Occipital lobe (tissue), 2 donors: ENCODE results near the gene SH3PXD2B. TPM values are rescaled to one million over a fixed set of nuclear protein-coding genes. Genes with fewer than 3 reads are reported as not detected.
"Not testable (repeated sequence)": the region's sequence is repeated elsewhere in the genome, so short reads cannot be mapped to it uniquely, and the experiment has no call there.

Experiments used
- DNase-seq: peaks from one replicate; lab custom pipeline; 2025; lab: John Stamatoyannopoulos, UW
- total RNA-seq: library from RNA; depleted of rRNA; stranded (reverse); fragments of >200 nt; gene quantifications from one replicate; pipeline ENCODE4 v1.2.3, GENCODE V29; 2014

The SH3PXD2B gene
- total RNA-seq, 1 donor from 2014 or later: 17.6 TPM

GRCh38 chr5:172485511-172486202, 31.3 kb upstream of the SH3PXD2B start:
- DNase-seq: no peak

- no peak for DNase-seq
Observed at GRCh38 chr5:172484664-172485063, 30.3 kb upstream of the SH3PXD2B start.

GRCh38 chr5:172482156-172483020, 28.1 kb upstream of the SH3PXD2B start:
- DNase-seq: no peak

GRCh38 chr5:172481011-172481800, 26.9 kb upstream of the SH3PXD2B start:
- DNase-seq: no peak

GRCh38 chr5:172479784-172480115, 25.4 kb upstream of the SH3PXD2B start:
- no peak for DNase-seq

- DNase-seq: peak; percentile 64
Observed at GRCh38 chr5:172479034-172479783, 24.9 kb upstream of the SH3PXD2B start.

GRCh38 chr5:172478695-172479033, 24.3 kb upstream of the SH3PXD2B start:
- DNase-seq: not testable (repeated sequence)

GRCh38 chr5:172478256-172478655, 23.9 kb upstream of the SH3PXD2B start:
- DNase-seq: no peak

- no peak for DNase-seq
Observed at GRCh38 chr5:172477466-172477865, 23.1 kb upstream of the SH3PXD2B start.

- DNase-seq: no peak
Observed at GRCh38 chr5:172474293-172474692, 20.0 kb upstream of the SH3PXD2B start.

GRCh38 chr5:172473427-172473826, 19.1 kb upstream of the SH3PXD2B start:
- no peak for DNase-seq

- no peak for DNase-seq
Observed at GRCh38 chr5:172469697-172470096, 15.4 kb upstream of the SH3PXD2B start.

- no peak for DNase-seq
Observed at GRCh38 chr5:172466062-172466461, 11.7 kb upstream of the SH3PXD2B start.

- no peak for DNase-seq
Observed at GRCh38 chr5:172463031-172463430, 8.7 kb upstream of the SH3PXD2B start.

- DNase-seq: no peak
Observed at GRCh38 chr5:172459783-172460165, 5.4 kb upstream of the SH3PXD2B start.

- DNase-seq: no peak
Observed at GRCh38 chr5:172458976-172459782, 4.9 kb upstream of the SH3PXD2B start.

GRCh38 chr5:172456076-172456722, 1.9 kb upstream of the SH3PXD2B start:
- no peak for DNase-seq

GRCh38 chr5:172455511-172456061, 1.3 kb upstream of the SH3PXD2B start:
- no peak for DNase-seq

- no peak for DNase-seq
Observed at GRCh38 chr5:172455087-172455381, 709 bp upstream of the SH3PXD2B start.

GRCh38 chr5:172453986-172454357, 353 bp downstream of the SH3PXD2B start:
- no peak for DNase-seq
